Vagina (tissue), 2 donors: ENCODE data around the gene PARVB.

Experiments used
- POLR2A ChIP-seq, 2 donors: fragments of 450-650 bp; IDR thresholded peaks; one replicate each; pipeline ENCODE4 v1.6.1; 2017; ENCODE audit warnings: antibody characterized with exemption in 2 of 2, mild to moderate bottlenecking in 2 of 2, moderate library complexity in 2 of 2
- TF ChIP-seq, protein P1 (sequence below), 3 experiments: fragments of 450-650 bp in 2 of 3; fragments of 200-600 bp in 1 of 3; sonication (generic) in 1 of 3; IDR thresholded peaks; one replicate each; pipeline ENCODE4 v1.5.1; 2017 to 2019; ENCODE audit warnings: antibody characterized with exemption in 3 of 3, mild to moderate bottlenecking in 2 of 3, moderate library complexity in 2 of 3

GRCh38 chr22:44024288-44024921, at the start of gene PARVB:
- TF ChIP-seq, protein P1, sequence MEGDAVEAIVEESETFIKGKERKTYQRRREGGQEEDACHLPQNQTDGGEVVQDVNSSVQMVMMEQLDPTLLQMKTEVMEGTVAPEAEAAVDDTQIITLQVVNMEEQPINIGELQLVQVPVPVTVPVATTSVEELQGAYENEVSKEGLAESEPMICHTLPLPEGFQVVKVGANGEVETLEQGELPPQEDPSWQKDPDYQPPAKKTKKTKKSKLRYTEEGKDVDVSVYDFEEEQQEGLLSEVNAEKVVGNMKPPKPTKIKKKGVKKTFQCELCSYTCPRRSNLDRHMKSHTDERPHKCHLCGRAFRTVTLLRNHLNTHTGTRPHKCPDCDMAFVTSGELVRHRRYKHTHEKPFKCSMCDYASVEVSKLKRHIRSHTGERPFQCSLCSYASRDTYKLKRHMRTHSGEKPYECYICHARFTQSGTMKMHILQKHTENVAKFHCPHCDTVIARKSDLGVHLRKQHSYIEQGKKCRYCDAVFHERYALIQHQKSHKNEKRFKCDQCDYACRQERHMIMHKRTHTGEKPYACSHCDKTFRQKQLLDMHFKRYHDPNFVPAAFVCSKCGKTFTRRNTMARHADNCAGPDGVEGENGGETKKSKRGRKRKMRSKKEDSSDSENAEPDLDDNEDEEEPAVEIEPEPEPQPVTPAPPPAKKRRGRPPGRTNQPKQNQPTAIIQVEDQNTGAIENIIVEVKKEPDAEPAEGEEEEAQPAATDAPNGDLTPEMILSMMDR (IDR thresholded peaks at IDR 0.05): no peak
- TF ChIP-seq POLR2A (IDR thresholded peaks at IDR 0.05): no peak
